Brain microvascular endothelial cell (primary cell): Measurements from ENCODE around the gene TMC5.

Source experiments
- DNase-seq: peaks from one replicate; pipeline ENCODE4 v3.0.0-alpha.2; 2020
- H3K27ac ChIP-seq: fragments of 250-450 bp; sonication (Bioruptor Pico); 2 replicates; pipeline ENCODE4 v1.5.1; 2020; ENCODE audit warnings: mild to moderate bottlenecking, moderate library complexity
- H3K27me3 ChIP-seq: fragments of 250-450 bp; sonication (Bioruptor Pico); replicated peaks from 2 replicates; pipeline ENCODE4 v1.5.1; 2020; ENCODE audit warnings: mild to moderate bottlenecking
- H3K36me3 ChIP-seq: fragments of 250-450 bp; sonication (Bioruptor Pico); replicated peaks from 2 replicates; pipeline ENCODE4 v1.5.1; 2020; ENCODE audit warnings: mild to moderate bottlenecking
- H3K4me3 ChIP-seq: 2 replicates; pipeline ENCODE4 v1.5.1; 2011; ENCODE audit warnings: low read depth, mild to moderate bottlenecking, control low read depth, low read length, moderate library complexity
- CTCF ChIP-seq: IDR thresholded peaks from 2 replicates; pipeline ENCODE4 v1.5.1; 2011; ENCODE audit warnings: low read depth, mild to moderate bottlenecking, moderate library complexity, low read length, control low read depth, inconsistent platforms; ENCODE audit errors: missing control alignments
- in situ Hi-C: cut with HindIII; loops from 2 replicates; pipeline ENCODE4 v1.10.0; 2017; ENCODE audit warnings: low sequenced_read_pairs, low pct_ligation_motif_present

The TMC5 gene

GRCh38 chr16:19479302-19479721 lies 61.6 kb downstream of the TMC5 start:
- TF ChIP-seq CTCF: no peak
- Histone ChIP-seq H3K4me3 (no peak overlapping the region), H3K36me3 (no peaks in the 10 kb centered on the region), H3K27me3 (no peaks in the 10 kb centered on the region), H3K27ac (no peak overlapping the region)
- in situ Hi-C loops: no loop called here
- DNase-seq: no peak

- in situ Hi-C loops: no loop called here
- no peak for DNase-seq
- Histone ChIP-seq H3K27ac (no peak overlapping the region), H3K4me3 (no peak overlapping the region), H3K36me3 (no peaks in the 10 kb centered on the region), H3K27me3 (no peaks in the 10 kb centered on the region)
- no peak for TF ChIP-seq CTCF
These were observed 63.6 kb downstream of the TMC5 start for GRCh38 chr16:19481296-19481695.

- Histone ChIP-seq H3K27me3 (no peaks in the 10 kb centered on the region), H3K36me3 (no peaks in the 10 kb centered on the region), H3K4me3 (no peak overlapping the region), H3K27ac (no peak overlapping the region)
- in situ Hi-C loops: no loop called here
- no peak for DNase-seq
- no peak for TF ChIP-seq CTCF
These were observed 64.1 kb downstream of the TMC5 start for GRCh38 chr16:19481769-19482168.

- DNase-seq: no peak
- Histone ChIP-seq H3K27ac (no peak overlapping the region), H3K27me3 (no peaks in the 10 kb centered on the region), H3K36me3 (no peaks in the 10 kb centered on the region), H3K4me3 (no peak overlapping the region)
- TF ChIP-seq CTCF: no peak
- in situ Hi-C loops: no loop called here
These were observed 64.6 kb downstream of the TMC5 start for GRCh38 chr16:19482291-19482690.

GRCh38 chr16:19484096-19484495 lies 66.4 kb downstream of the TMC5 start:
- no peak overlapping the region for H3K4me3 ChIP-seq
- no peak for TF ChIP-seq CTCF
- no peak for DNase-seq
- no peaks in the 10 kb centered on the region for H3K36me3 ChIP-seq
- in situ Hi-C loops: no loop called here
- no peaks in the 10 kb centered on the region for H3K27me3 ChIP-seq
- H3K27ac ChIP-seq: no peak overlapping the region

GRCh38 chr16:19485611-19486010 lies 67.9 kb downstream of the TMC5 start:
- no peak for TF ChIP-seq CTCF
- no peaks in the 10 kb centered on the region for H3K27me3 ChIP-seq

More at GRCh38 chr16:19485611-19486010, 67.9 kb downstream of the TMC5 start:
- in situ Hi-C loops: no loop called here
- no peak overlapping the region for H3K27ac ChIP-seq
- no peaks in the 10 kb centered on the region for H3K36me3 ChIP-seq
- DNase-seq: no peak
- no peak overlapping the region for H3K4me3 ChIP-seq
